ENCODE results near the gene GABBR2. TPM values are rescaled to one million over a fixed set of nuclear protein-coding genes. Genes with fewer than 3 reads are reported as not detected.

The GABBR2 gene
- total RNA-seq, 1 donor from 2014 or later: 6.4 TPM

DNA sequence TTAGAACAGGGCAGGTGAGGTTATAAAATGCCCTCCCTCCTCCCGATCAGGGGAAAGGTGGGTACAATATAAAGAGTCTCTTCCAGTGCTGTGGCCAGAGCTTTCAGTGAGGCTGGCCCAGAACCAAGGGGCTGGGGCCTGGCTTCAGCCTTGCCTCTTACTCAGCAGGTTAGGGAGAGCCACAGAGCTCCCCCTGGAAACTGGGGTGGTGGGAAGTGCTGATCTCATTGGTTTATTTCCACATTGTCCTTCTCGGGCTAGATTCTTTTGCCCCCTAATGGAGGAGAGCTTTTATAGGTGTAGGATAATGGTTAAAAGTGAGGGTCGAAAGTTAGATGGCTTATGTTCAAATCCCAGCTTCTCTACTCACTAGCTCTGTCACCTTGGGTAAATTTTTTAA is 266.6 kb downstream of the GABBR2 start:
- peaks cover 5% of the 10 kb centered on the region for H3K27me3 Mint-ChIP-seq
- H3K27ac Mint-ChIP-seq: no peak overlapping the region
- DNase-seq (ENCODE audit: extremely low spot score, unreplicated experiment): no peak
- H3K4me3 Mint-ChIP-seq: no peak overlapping the region
- H3K9me3 Mint-ChIP-seq: no peaks in the 10 kb centered on the region
- no peak for TF ChIP-seq CTCF (conservative IDR thresholded peaks at IDR 0.05)
- H3K4me1 Mint-ChIP-seq (ENCODE audit: unreplicated experiment): no peaks in the 10 kb centered on the region
- no peaks in the 10 kb centered on the region for H3K36me3 Mint-ChIP-seq

DNA sequence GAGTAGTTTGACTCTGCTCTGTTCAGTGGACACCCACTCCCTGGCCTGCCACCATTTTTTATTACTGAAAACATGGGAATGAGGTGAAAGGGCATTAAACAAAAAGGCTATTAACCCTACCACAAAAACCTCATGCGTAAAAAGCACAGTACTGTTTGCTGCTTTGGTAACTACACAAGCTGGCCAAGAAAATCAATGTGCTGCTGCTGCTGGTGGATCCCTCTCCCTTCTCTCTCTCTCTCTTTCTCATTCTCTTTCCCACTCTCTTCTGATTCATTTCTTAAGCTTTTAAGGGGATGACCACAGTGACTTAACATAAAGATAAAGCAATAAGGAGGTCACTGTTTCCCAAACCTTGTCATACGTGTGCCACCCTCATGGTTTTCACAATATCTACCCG is 270.1 kb downstream of the GABBR2 start:
- Mint-ChIP-seq H3K4me1 (ENCODE audit: unreplicated experiment) (no peaks in the 10 kb centered on the region), H3K27ac (no peak overlapping the region), H3K27me3 (peaks cover 3% of the 10 kb centered on the region), H3K9me3 (no peaks in the 10 kb centered on the region), H3K4me3 (no peak overlapping the region), H3K36me3 (no peaks in the 10 kb centered on the region)
- no peak for TF ChIP-seq CTCF (conservative IDR thresholded peaks at IDR 0.05)
- no peak for DNase-seq (ENCODE audit: extremely low spot score, unreplicated experiment)

- Mint-ChIP-seq H3K27me3 (peaks cover 3% of the 10 kb centered on the region), H3K4me3 (no peak overlapping the region), H3K27ac (no peak overlapping the region), H3K9me3 (no peaks in the 10 kb centered on the region), H3K36me3 (no peaks in the 10 kb centered on the region), H3K4me1 (ENCODE audit: unreplicated experiment) (no peaks in the 10 kb centered on the region)
- DNase-seq (ENCODE audit: extremely low spot score, unreplicated experiment): no peak
- no peak for TF ChIP-seq CTCF (conservative IDR thresholded peaks at IDR 0.05)
Observed at GRCh38 chr9:98437458-98438034, 271.2 kb downstream of the GABBR2 start.

DNA sequence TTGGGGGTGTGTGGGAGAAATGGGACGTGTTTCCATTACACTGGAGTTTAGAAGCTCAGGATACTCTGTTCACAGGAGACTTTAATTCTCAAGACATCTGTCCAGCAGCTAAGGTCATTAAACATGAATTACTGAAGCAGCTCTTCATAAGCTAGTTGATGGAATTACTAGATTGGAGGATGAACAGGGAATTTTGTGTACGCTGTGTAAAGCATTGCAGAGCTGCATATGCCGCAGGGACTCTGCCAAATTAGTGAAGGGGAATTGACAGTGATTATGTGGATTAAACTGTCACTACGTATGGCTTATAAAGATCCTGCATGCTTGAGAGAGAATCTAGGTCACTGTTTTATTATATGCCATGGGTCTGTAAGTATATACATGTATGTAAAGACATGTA is 275.8 kb downstream of the GABBR2 start:
- no peak overlapping the region for H3K4me3 Mint-ChIP-seq
- peaks cover 3% of the 10 kb centered on the region for H3K27me3 Mint-ChIP-seq
- no peaks in the 10 kb centered on the region for H3K36me3 Mint-ChIP-seq
- no peak for TF ChIP-seq CTCF (conservative IDR thresholded peaks at IDR 0.05)
- H3K9me3 Mint-ChIP-seq: no peaks in the 10 kb centered on the region
- H3K27ac Mint-ChIP-seq: no peak overlapping the region
- H3K4me1 Mint-ChIP-seq (ENCODE audit: unreplicated experiment): no peaks in the 10 kb centered on the region
- DNase-seq (ENCODE audit: extremely low spot score, unreplicated experiment): no peak

- H3K36me3 Mint-ChIP-seq: no peaks in the 10 kb centered on the region
- no peak overlapping the region for H3K4me3 Mint-ChIP-seq
- H3K27me3 Mint-ChIP-seq: peaks cover 3% of the 10 kb centered on the region
- no peaks in the 10 kb centered on the region for H3K9me3 Mint-ChIP-seq
- H3K27ac Mint-ChIP-seq: no peak overlapping the region
- TF ChIP-seq CTCF (conservative IDR thresholded peaks at IDR 0.05): no peak
- DNase-seq (ENCODE audit: extremely low spot score, unreplicated experiment): no peak
- no peaks in the 10 kb centered on the region for H3K4me1 Mint-ChIP-seq (ENCODE audit: unreplicated experiment)
Observed at GRCh38 chr9:98432134-98432533, 276.6 kb downstream of the GABBR2 start.

Measured in type B pancreatic cell (in vitro differentiated cells).